Activated CD4-positive, alpha-beta T cell treated with anti-CD3 and anti-CD28 coated beads, Interleukin-2, amount 10 ng/mL, durations not matched to agents 24 days and 14 days (primary cell): ENCODE data around the gene CEP192. TPM values are rescaled to one million over a fixed set of nuclear protein-coding genes. Genes with fewer than 3 reads are reported as not detected.
"Not testable (repeated sequence)": the region's sequence is repeated elsewhere in the genome, so short reads cannot be mapped to it uniquely, and the experiment has no call there.

Source experiments
- DNase-seq: peaks from one replicate; pipeline ENCODE4 v3.0.0; 2022
- H3K27ac Mint-ChIP-seq: one replicate; pipeline ENCODE4 v1.8.0; 2022; ENCODE audit warnings: mild to moderate bottlenecking, mixed read lengths
- H3K27me3 Mint-ChIP-seq: one replicate; pipeline ENCODE4 v1.8.0; 2022; ENCODE audit warnings: mixed read lengths
- H3K36me3 Mint-ChIP-seq: one replicate; pipeline ENCODE4 v1.8.0; 2022; ENCODE audit warnings: low read depth, mild to moderate bottlenecking, mixed read lengths
- H3K4me1 Mint-ChIP-seq: one replicate; pipeline ENCODE4 v1.8.0; 2021; ENCODE audit warnings: mixed read lengths
- H3K4me3 Mint-ChIP-seq: one replicate; pipeline ENCODE4 v1.8.0; 2022; ENCODE audit warnings: mild to moderate bottlenecking, moderate library complexity, mixed read lengths
- H3K9me3 Mint-ChIP-seq: one replicate; pipeline ENCODE4 v1.8.0; 2021; ENCODE audit warnings: mixed read lengths
- intact Hi-C: fragments of 100-400 bp; cut with micrococcal nuclease; formaldehyde crosslinking; loops from one replicate; pipeline ENCODE4 v1.15.1; 2023
- total RNA-seq: library from RNA; stranded (reverse); gene quantifications from 2 replicates; pipeline ENCODE4 v1.2.3, GENCODE V29; 2022

The CEP192 gene
- total RNA-seq, 1 donor from 2014 or later, result 34.7 TPM

DNA sequence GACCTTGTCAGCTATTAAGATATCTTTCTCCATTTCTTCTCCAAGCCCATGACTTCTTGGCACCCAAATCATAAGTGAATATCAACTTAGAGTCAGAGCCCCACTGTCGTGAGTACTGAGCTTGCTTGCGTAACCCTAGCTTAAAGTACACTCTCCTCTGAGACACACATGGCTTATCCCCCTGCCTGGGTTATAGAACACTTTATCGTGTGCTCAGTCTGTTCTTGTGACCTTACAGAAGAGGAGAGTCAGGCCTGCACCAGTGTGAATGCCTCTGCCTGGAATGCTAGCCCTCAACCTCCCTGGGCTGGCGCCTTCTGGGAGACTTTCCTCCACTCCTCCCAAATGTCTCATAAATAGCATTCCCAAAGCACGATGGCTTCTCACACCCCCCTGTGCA is 79.3 kb downstream of the CEP192 start:
- Mint-ChIP-seq H3K27ac (no peak overlapping the region), H3K9me3 (no peaks in the 10 kb centered on the region), H3K4me1 (peaks cover 7% of the 10 kb centered on the region), H3K4me3 (no peak overlapping the region), H3K36me3 (peaks cover 70% of the 10 kb centered on the region), H3K27me3 (no peaks in the 10 kb centered on the region)
- no peak for DNase-seq
- intact Hi-C loops, result no loop called here

DNA sequence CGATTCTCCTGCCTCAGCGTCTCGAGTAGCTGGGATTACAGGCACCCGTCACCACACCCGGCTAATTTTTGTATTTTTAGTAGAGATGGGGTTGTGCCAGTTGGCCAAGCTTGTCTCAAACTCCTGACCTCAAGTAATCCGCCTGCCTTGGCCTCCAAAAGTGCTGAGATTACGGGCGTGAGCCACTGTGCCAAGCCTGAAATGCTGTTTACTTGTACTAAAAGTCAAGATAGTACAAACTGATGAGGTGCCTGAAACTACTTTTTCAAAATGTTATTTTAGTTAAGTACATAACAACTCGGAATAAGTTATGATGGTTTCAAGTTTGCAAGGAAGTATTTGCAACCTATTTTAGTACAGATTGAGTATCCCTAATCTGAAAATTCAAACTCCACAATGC is 85.7 kb downstream of the CEP192 start:
- no peak overlapping the region for H3K4me3 Mint-ChIP-seq
- H3K4me1 Mint-ChIP-seq, result peaks cover 2% of the 10 kb centered on the region
- DNase-seq, result no peak
- no peaks in the 10 kb centered on the region for H3K27me3 Mint-ChIP-seq
- H3K27ac Mint-ChIP-seq, result no peak overlapping the region
- peaks cover 8% of the 10 kb centered on the region for H3K9me3 Mint-ChIP-seq
- intact Hi-C loops, result no loop called here
- H3K36me3 Mint-ChIP-seq, result peaks cover 86% of the 10 kb centered on the region

GRCh38 chr18:13077473-13077872 is 86.3 kb downstream of the CEP192 start:
- no peak overlapping the region for H3K4me3 Mint-ChIP-seq
- peaks cover 89% of the 10 kb centered on the region for H3K36me3 Mint-ChIP-seq
- H3K4me1 Mint-ChIP-seq, result peaks cover 2% of the 10 kb centered on the region
- H3K27me3 Mint-ChIP-seq, result no peaks in the 10 kb centered on the region
- intact Hi-C loops, result no loop called here
- no peak for DNase-seq
- H3K27ac Mint-ChIP-seq, result no peak overlapping the region
- peaks cover 8% of the 10 kb centered on the region for H3K9me3 Mint-ChIP-seq

GRCh38 chr18:13078065-13078464 is 86.9 kb downstream of the CEP192 start:
- DNase-seq, H3K9me3 Mint-ChIP-seq, H3K4me3 Mint-ChIP-seq, H3K4me1 Mint-ChIP-seq, H3K27me3 Mint-ChIP-seq, intact Hi-C loops, H3K27ac Mint-ChIP-seq: not testable (repeated sequence)
- H3K36me3 Mint-ChIP-seq, result peaks cover 89% of the 10 kb centered on the region

DNA sequence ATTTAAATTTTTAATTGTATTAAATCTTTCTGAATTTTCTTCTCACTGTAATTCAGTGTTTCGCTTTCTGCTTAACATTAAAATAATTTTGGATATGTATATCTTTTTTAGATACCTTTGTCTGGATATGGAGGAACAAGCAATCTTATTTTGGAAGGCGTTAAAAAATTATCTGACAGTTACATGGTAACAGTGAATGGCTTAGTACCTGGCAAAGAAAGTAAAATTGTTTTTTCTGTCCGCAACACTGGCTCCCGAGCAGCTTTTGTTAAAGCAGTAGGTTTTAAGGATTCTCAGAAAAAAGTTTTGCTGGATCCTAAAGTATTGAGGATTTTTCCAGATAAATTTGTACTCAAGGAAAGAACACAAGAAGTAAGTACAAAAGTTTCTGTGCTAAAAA is 95.7 kb downstream of the CEP192 start:
- H3K36me3 Mint-ChIP-seq, result peaks cover 68% of the 10 kb centered on the region
- no peaks in the 10 kb centered on the region for H3K27me3 Mint-ChIP-seq
- no peak overlapping the region for H3K4me3 Mint-ChIP-seq
- no peaks in the 10 kb centered on the region for H3K9me3 Mint-ChIP-seq
- no peak for DNase-seq
- no peak overlapping the region for H3K27ac Mint-ChIP-seq
- intact Hi-C loops, result no loop called here
- peaks cover 5% of the 10 kb centered on the region for H3K4me1 Mint-ChIP-seq

- H3K4me1 Mint-ChIP-seq, result no peaks in the 10 kb centered on the region
- H3K27ac Mint-ChIP-seq, result no peak overlapping the region
Observed at GRCh38 chr18:13095466-13095865, 104.3 kb downstream of the CEP192 start.

DNA sequence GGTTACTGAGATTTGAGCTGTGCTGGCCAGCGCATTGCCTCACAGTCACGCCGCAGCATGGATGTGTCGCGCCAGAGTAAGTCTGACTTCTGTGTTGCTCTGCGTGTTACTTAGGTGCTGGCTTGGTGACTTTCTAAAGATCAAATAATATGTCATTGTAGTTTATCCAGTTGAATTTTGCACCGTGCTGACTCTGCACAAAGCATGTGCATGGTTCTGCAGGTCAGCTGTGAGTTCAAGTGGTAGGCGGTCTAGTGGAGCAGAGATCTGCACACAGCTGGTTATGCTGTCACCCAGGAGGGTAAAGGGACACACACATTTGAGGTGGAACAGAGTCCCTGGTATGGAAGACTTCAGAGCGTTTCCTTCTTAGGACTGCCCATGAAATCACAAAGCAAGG is 105.1 kb downstream of the CEP192 start:
- no peak for DNase-seq
- Mint-ChIP-seq H3K27ac (no peak overlapping the region), H3K27me3 (no peaks in the 10 kb centered on the region), H3K36me3 (peaks cover 75% of the 10 kb centered on the region), H3K4me3 (no peak overlapping the region), H3K4me1 (no peaks in the 10 kb centered on the region), H3K9me3 (no peaks in the 10 kb centered on the region)
- intact Hi-C loops, result no loop called here

More at GRCh38 chr18:13095466-13095865, 104.3 kb downstream of the CEP192 start:
- H3K4me3 Mint-ChIP-seq, result no peak overlapping the region
- peaks cover 75% of the 10 kb centered on the region for H3K36me3 Mint-ChIP-seq
- no peak for DNase-seq
- no peaks in the 10 kb centered on the region for H3K27me3 Mint-ChIP-seq
- no peaks in the 10 kb centered on the region for H3K9me3 Mint-ChIP-seq
- intact Hi-C loops, result no loop called here

- H3K4me1 Mint-ChIP-seq, result no peaks in the 10 kb centered on the region
- H3K4me3 Mint-ChIP-seq, result no peak overlapping the region
- intact Hi-C loops, result no loop called here
- no peaks in the 10 kb centered on the region for H3K9me3 Mint-ChIP-seq
- DNase-seq, result no peak
- H3K36me3 Mint-ChIP-seq, result peaks cover 78% of the 10 kb centered on the region
- H3K27ac Mint-ChIP-seq, result no peak overlapping the region
- no peaks in the 10 kb centered on the region for H3K27me3 Mint-ChIP-seq
Observed at GRCh38 chr18:13096719-13097118, 105.6 kb downstream of the CEP192 start.

DNA sequence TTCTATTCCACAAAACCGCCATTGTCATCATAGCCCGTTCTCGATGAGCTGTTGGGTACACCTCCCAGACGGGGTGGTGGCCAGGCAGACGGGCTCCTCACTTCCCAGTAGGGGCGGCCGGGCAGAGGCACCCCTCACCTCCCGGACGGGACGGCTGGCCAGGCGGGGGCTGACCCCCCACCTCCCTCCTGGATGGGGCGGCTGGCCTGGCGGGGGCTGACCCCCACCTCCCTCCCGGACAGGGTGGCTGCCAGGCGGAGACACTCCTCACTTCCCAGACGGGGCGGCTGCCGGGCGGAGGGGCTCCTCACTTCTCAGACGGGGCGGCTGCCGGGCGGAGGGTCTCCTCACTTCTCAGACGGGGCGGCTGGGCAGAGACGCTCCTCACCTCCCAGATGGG is 106.9 kb downstream of the CEP192 start:
- DNase-seq, H3K27me3 Mint-ChIP-seq, H3K27ac Mint-ChIP-seq, H3K9me3 Mint-ChIP-seq, H3K4me1 Mint-ChIP-seq, intact Hi-C loops, H3K4me3 Mint-ChIP-seq: not testable (repeated sequence)
- H3K36me3 Mint-ChIP-seq, result peaks cover 84% of the 10 kb centered on the region

DNA sequence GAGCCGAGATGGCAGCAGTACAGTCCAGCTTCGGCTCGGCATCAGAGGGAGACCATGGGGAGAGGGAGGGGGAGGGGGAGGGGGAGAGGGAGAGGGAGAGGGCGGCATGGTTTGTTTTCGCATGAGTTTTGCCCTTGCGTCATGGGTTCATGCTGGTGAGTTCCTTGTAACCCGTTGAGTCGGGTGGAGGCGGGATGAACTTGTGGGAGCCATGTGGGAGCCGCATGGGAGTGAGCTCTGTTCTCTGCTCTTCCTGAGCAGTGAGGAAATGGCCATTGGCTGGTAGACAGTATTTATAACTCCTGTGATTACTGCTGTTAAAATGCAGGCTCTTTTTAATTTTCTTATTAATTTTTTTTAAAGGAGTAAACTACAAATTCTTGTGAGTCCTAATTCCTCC is 108.0 kb downstream of the CEP192 start:
- no peak for DNase-seq
- no peaks in the 10 kb centered on the region for H3K4me1 Mint-ChIP-seq

GRCh38 chr18:13100942-13101658 is 109.9 kb downstream of the CEP192 start:
- Mint-ChIP-seq H3K4me3 (no peak overlapping the region), H3K36me3 (peaks cover 84% of the 10 kb centered on the region), H3K27me3 (no peaks in the 10 kb centered on the region), H3K27ac (no peak overlapping the region), H3K4me1 (no peaks in the 10 kb centered on the region), H3K9me3 (no peaks in the 10 kb centered on the region)
- DNase-seq, result no peak
- intact Hi-C loops, result no loop called here

More for the DNA sequence above, 108.0 kb downstream of the CEP192 start:
- no peaks in the 10 kb centered on the region for H3K27me3 Mint-ChIP-seq
- peaks cover 84% of the 10 kb centered on the region for H3K36me3 Mint-ChIP-seq
- no peak overlapping the region for H3K27ac Mint-ChIP-seq
- intact Hi-C loops, result no loop called here
- no peak overlapping the region for H3K4me3 Mint-ChIP-seq
- no peaks in the 10 kb centered on the region for H3K9me3 Mint-ChIP-seq

DNA sequence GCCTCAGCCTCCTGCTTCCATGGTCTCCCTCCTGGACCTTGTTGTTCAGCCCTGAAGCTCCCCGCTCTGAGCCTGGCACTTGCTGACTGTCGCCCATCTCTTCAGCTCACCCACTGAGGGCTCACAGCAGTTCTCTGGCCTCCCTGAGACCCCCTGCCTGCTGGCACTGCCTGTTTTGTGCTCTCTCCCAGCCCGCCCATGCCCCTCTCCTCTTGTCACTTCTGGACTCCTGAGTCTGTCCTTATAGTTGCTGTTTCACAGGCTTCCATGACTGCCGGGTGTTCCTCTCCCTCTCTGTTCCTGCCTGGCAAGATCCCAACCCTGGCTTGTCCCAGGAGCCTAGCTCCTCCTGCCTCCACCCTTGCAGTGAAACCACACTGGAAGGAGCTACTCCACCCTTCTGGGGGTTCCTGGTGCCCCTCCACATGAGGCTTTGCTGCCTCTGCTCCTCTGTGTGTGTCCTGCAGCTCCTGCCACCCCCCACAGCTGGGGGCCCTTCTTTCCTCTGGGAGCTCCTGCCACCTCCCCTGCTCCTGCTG is 110.6 kb downstream of the CEP192 start:
- H3K27me3 Mint-ChIP-seq, result no peaks in the 10 kb centered on the region
- peaks cover 84% of the 10 kb centered on the region for H3K36me3 Mint-ChIP-seq
- intact Hi-C loops, result no loop called here
- no peak overlapping the region for H3K4me3 Mint-ChIP-seq
- H3K27ac Mint-ChIP-seq, result no peak overlapping the region
- H3K9me3 Mint-ChIP-seq, result no peaks in the 10 kb centered on the region
- no peak for DNase-seq
- H3K4me1 Mint-ChIP-seq, result no peaks in the 10 kb centered on the region

DNA sequence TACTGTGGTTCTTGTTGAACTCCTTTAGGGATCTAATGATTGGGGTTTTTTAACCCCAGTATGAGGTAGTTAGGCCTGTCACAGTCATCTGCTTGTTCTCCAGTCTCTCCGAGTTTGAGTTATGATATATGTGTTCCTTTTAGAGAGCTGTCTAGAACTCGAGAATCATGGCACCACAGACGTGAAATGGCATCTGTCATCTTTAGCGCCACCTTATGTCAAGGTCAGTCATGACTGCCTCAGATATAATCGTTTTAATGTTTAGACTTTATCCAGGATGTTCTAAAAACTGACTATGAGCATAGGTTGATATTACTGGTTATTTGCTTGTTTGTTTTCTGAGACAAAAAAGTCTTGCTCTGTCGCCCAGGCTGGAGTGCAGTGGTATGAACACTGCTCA is 112.2 kb downstream of the CEP192 start:
- H3K27me3 Mint-ChIP-seq, result no peaks in the 10 kb centered on the region
- DNase-seq, result no peak
- H3K4me3 Mint-ChIP-seq, result no peak overlapping the region
- intact Hi-C loops, result no loop called here
- H3K9me3 Mint-ChIP-seq, result peaks cover 6% of the 10 kb centered on the region
- H3K4me1 Mint-ChIP-seq, result no peaks in the 10 kb centered on the region
- H3K36me3 Mint-ChIP-seq, result peaks cover 88% of the 10 kb centered on the region
- no peak overlapping the region for H3K27ac Mint-ChIP-seq

GRCh38 chr18:13105059-13105458 is 113.9 kb downstream of the CEP192 start:
- H3K36me3 Mint-ChIP-seq, result peaks cover 91% of the 10 kb centered on the region
- peaks cover 6% of the 10 kb centered on the region for H3K9me3 Mint-ChIP-seq
- no peak overlapping the region for H3K4me3 Mint-ChIP-seq
- intact Hi-C loops, result no loop called here
- no peak overlapping the region for H3K27ac Mint-ChIP-seq
- DNase-seq, result no peak
- H3K27me3 Mint-ChIP-seq, result no peaks in the 10 kb centered on the region
- H3K4me1 Mint-ChIP-seq, result no peaks in the 10 kb centered on the region

DNA sequence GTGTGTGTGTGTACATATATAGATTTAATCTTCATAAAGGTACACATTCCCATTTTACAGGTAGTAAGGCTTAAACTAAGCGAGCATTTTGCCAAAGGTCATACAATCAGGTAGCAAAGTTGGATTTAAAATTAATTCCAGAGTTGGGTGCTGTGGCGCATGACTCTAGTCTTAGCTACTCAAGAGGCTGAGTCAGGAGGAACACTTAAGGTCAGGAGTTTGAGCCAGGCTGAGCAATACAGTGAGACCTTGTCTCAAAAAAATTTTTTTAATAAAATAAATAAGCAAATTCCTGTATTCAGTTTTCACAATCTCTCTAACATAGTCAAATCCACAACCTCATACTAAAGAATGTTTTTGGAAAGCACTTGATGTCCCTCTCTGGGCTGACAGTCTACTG is 115.9 kb downstream of the CEP192 start:
- intact Hi-C loops, result no loop called here
- Mint-ChIP-seq H3K27ac (no peak overlapping the region), H3K36me3 (peaks cover 79% of the 10 kb centered on the region), H3K4me3 (no peak overlapping the region), H3K27me3 (no peaks in the 10 kb centered on the region), H3K4me1 (no peaks in the 10 kb centered on the region), H3K9me3 (peaks cover 6% of the 10 kb centered on the region)
- DNase-seq, result no peak
